OCI-LY3 (cell line): ENCODE measurements around the gene DENND1C.

ENCODE experiments used
- EZH2phosphoT487 ChIP-seq: fragments of 200-600 bp; shearing (Covaris generic); IDR thresholded peaks from 2 replicates; pipeline ENCODE4 v1.6.1; 2018; ENCODE audit warnings: antibody characterized with exemption, mixed run types, low read depth
- TF ChIP-seq, protein P1 (sequence below): fragments of 200-600, 300-600 bp; sonication (generic); IDR thresholded peaks from 2 replicates; pipeline ENCODE4 v1.5.1; 2014; ENCODE audit warnings: antibody characterized with exemption, low read length, low read depth

DNA sequence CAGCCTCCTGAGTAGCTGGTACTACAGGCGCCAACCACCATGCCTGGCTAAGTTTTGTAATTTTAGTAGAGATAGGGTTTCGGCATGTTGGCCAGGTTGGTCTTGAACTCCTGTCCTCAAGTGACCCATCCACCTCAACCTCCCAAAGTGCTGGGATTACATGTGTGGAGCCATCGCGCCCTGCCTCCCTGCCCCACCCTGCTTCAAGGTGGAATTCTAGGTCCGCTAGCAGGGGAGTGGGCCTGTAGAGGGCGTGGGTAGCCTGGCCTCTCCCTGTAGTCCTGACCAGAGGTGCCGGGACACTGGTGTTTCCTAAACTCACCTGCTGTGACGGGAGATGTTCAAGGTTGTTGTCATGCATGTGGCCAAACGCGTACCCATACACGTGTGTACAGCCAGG is 48.4 kb downstream of the DENND1C start:
- TF ChIP-seq, protein P1, sequence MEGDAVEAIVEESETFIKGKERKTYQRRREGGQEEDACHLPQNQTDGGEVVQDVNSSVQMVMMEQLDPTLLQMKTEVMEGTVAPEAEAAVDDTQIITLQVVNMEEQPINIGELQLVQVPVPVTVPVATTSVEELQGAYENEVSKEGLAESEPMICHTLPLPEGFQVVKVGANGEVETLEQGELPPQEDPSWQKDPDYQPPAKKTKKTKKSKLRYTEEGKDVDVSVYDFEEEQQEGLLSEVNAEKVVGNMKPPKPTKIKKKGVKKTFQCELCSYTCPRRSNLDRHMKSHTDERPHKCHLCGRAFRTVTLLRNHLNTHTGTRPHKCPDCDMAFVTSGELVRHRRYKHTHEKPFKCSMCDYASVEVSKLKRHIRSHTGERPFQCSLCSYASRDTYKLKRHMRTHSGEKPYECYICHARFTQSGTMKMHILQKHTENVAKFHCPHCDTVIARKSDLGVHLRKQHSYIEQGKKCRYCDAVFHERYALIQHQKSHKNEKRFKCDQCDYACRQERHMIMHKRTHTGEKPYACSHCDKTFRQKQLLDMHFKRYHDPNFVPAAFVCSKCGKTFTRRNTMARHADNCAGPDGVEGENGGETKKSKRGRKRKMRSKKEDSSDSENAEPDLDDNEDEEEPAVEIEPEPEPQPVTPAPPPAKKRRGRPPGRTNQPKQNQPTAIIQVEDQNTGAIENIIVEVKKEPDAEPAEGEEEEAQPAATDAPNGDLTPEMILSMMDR = no peak
- no peak for TF ChIP-seq EZH2phosphoT487
